Measurements from ENCODE around the gene MTMR12. TPM values are rescaled to one million over a fixed set of nuclear protein-coding genes. Genes with fewer than 3 reads are reported as not detected.

The MTMR12 gene
- total RNA-seq, 5 donors from 2014 or later (not counting 1 experiment from before 2014, with no cell fraction given), result 19.3 to 22.2 (median 20.0) TPM

Other genes starting within 250 kb of the MTMR12 start
- 10 to 100 TPM; 49.3 to 87.6 (median 73.8) TPM for gene GOLPH3, start 138.6 kb downstream of the MTMR12 start, total RNA-seq
- 10 to 100 TPM; 50.1 to 55.9 (median 54.2) TPM for gene ZFR, start 131.8 kb upstream of the MTMR12 start, total RNA-seq